GM23338 (cell line): ENCODE measurements around the gene GNL3. TPM values are rescaled to one million over a fixed set of nuclear protein-coding genes. Genes with fewer than 3 reads are reported as not detected.
A peak's percentile ranks its signal among the peaks of the same experiment; 100 is the strongest.

Experiments
- ATAC-seq: fragments of 200-7000 bp; cut with Tn5 transposase; 3 replicates; pipeline ENCODE4 v1.9.1; 2020
- DNase-seq: peaks from one replicate; pipeline ENCODE4 v3.0.0-alpha.2; 2015; ENCODE audit warnings: low spot score
- H2AFZ ChIP-seq: fragments of 200-600 bp; sonication (generic); 2 replicates; pipeline ENCODE4 v1.8.0; 2016; ENCODE audit warnings: antibody characterized with exemption, mild to moderate bottlenecking, moderate library complexity
- H3F3A ChIP-seq: fragments of 200-600 bp; sonication (generic); replicated peaks from 2 replicates; pipeline ENCODE4 v1.8.0; 2017; ENCODE audit warnings: antibody characterized with exemption, mixed run types, low read depth
- H3K27ac ChIP-seq: fragments of 200-600 bp; sonication (generic); 2 replicates; pipeline ENCODE4 v1.6.1; 2016; ENCODE audit warnings: low read depth
- H3K27me3 ChIP-seq: fragments of 200-600 bp; sonication (generic); 2 replicates; pipeline ENCODE4 v1.8.0; 2016; ENCODE audit warnings: mild to moderate bottlenecking, mixed run types, moderate library complexity; ENCODE audit not compliant: insufficient read depth
- H3K36me3 ChIP-seq: fragments of 200-600 bp; sonication (generic); 2 replicates; pipeline ENCODE4 v1.8.0; 2016; ENCODE audit warnings: mild to moderate bottlenecking; ENCODE audit not compliant: insufficient read depth
- H3K4me1 ChIP-seq: fragments of 200-600 bp; sonication (generic); 2 replicates; pipeline ENCODE4 v1.8.0; 2016; ENCODE audit warnings: mild to moderate bottlenecking, moderate library complexity; ENCODE audit not compliant: insufficient read depth
- H3K4me2 ChIP-seq: fragments of 200-600 bp; sonication (generic); 2 replicates; pipeline ENCODE4 v1.7.1; 2017; ENCODE audit warnings: mixed run types
- H3K4me3 ChIP-seq: fragments of 200-600 bp; sonication (generic); 2 replicates; pipeline ENCODE4 v1.6.1; 2016; ENCODE audit warnings: mixed run types
- H3K79me2 ChIP-seq: fragments of 200-600 bp; sonication (generic); replicated peaks from 2 replicates; pipeline ENCODE4 v1.8.0; 2017; ENCODE audit warnings: mild to moderate bottlenecking; ENCODE audit not compliant: insufficient read depth
- H3K9me2 ChIP-seq: fragments of 200-600 bp; sonication (generic); 2 replicates; pipeline ENCODE4 v1.8.0; 2017; ENCODE audit not compliant: insufficient read depth
- H4K20me1 ChIP-seq: fragments of 200-600 bp; sonication (generic); replicated peaks from 2 replicates; pipeline ENCODE4 v1.8.0; 2017; ENCODE audit warnings: mild to moderate bottlenecking; ENCODE audit not compliant: insufficient read depth
- H3K27ac Mint-ChIP-seq: 2 replicates; pipeline ENCODE4 v1.8.0; 2020; ENCODE audit warnings: inconsistent platforms, mild to moderate bottlenecking, moderate library complexity, mixed read lengths
- H3K27me3 Mint-ChIP-seq: 3 replicates; pipeline ENCODE4 v1.8.0; 2022; ENCODE audit warnings: low read depth, mild to moderate bottlenecking, moderate library complexity, mixed read lengths, inconsistent platforms; ENCODE audit not compliant: insufficient read depth, poor library complexity
- H3K36me3 Mint-ChIP-seq: 3 replicates; pipeline ENCODE4 v1.8.0; 2021; ENCODE audit warnings: low read depth, mild to moderate bottlenecking, inconsistent platforms, moderate library complexity, mixed read lengths
- H3K4me1 Mint-ChIP-seq: 3 replicates; pipeline ENCODE4 v1.8.0; 2020; ENCODE audit warnings: mild to moderate bottlenecking, inconsistent platforms, mixed read lengths
- H3K4me3 Mint-ChIP-seq: 3 replicates; pipeline ENCODE4 v1.8.0; 2021; ENCODE audit warnings: moderate library complexity, mild to moderate bottlenecking, inconsistent platforms, mixed read lengths
- H3K9me3 Mint-ChIP-seq: 3 replicates; pipeline ENCODE4 v1.8.0; 2020; ENCODE audit warnings: moderate library complexity, mild to moderate bottlenecking, inconsistent platforms, mixed read lengths
- CREB1 ChIP-seq: fragments of 250-450 bp; sonication (Bioruptor Pico); IDR thresholded peaks from 2 replicates; pipeline ENCODE4 v1.5.0; 2020; ENCODE audit warnings: low read depth, mild to moderate bottlenecking, moderate library complexity
- EZH2phosphoT487 ChIP-seq: fragments of 200-600 bp; sonication (generic); IDR thresholded peaks from one replicate; pipeline ENCODE4 v1.8.1; 2018; ENCODE audit warnings: antibody characterized with exemption; ENCODE audit not compliant: unreplicated experiment
- POLR2AphosphoS5 ChIP-seq: IDR thresholded peaks from 2 replicates; pipeline ENCODE4 v1.6.1; 2016; ENCODE audit warnings: antibody characterized with exemption, low read depth
- polyA plus RNA-seq: library from polyadenylated mRNA; unstranded; fragments of >200 nt; fragmentation: Nextera tagmentation; extraction: Ambion mirVana; gene quantifications from 2 replicates; pipeline ENCODE4 v1.2.1, GENCODE V29; 2016
- small RNA-seq: library from RNA; depleted of rRNA; stranded (forward); fragments of <200 nt; gene quantifications from one replicate; pipeline ENCODE3, GENCODE V24; 2014; ENCODE audit warnings: low replicate concordance
- total RNA-seq: library from RNA; depleted of rRNA; stranded (reverse); fragments of >200 nt; shearing (Covaris generic); gene quantifications from 2 replicates; pipeline ENCODE4 v1.2.3, GENCODE V29; 2014; rRNA removed
- TF ChIP-seq, protein P1 (sequence below): fragments of 250-450 bp; sonication (Bioruptor Pico); IDR thresholded peaks from 2 replicates; pipeline ENCODE4 v1.5.0; 2020; ENCODE audit warnings: mild to moderate bottlenecking, moderate library complexity
- TF ChIP-seq, protein P2 (sequence below): IDR thresholded peaks from 2 replicates; pipeline ENCODE4 v1.6.1; 2016; ENCODE audit warnings: antibody characterized with exemption

Gene GNL3
- total and polyA plus RNA-seq, 2 experiments from 2014 or later, result 169 to 205 TPM

DNA sequence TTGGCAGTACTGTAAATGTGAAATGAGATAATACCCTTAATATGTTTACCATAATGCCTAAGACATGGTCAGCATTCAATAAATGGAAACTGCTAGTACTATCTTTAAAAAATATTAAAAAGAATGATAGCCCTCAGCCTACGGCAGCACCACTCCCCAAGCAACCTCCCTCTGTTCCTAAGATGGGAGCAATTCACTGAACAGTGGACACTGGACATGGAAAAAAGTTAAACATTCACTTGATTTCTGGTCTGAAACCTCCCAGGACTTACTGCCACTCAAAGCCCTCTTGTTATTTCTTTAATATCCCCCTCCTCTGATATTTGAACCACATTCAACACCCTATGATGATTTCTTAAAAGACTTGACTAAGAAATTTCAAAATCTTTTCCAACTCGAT, 57.9 kb downstream of the GNL3 start:
- no peaks in the 10 kb centered on the region for H3K9me3 Mint-ChIP-seq
- DNase-seq (no peak), ATAC-seq (no peak)
- Histone ChIP-seq H3K27ac (no peak overlapping the region), H3K4me1 (no peaks in the 10 kb centered on the region), H3F3A (no peaks in the 10 kb centered on the region), H3K4me3 (no peak overlapping the region), H2AFZ (no peak overlapping the region), H3K4me2 (no peak overlapping the region), H3K27me3 (no peaks in the 10 kb centered on the region), H4K20me1 (no peaks in the 10 kb centered on the region; the same call in 1 of the 2 replicates), H3K79me2 (no peaks in the 10 kb centered on the region), H3K9me2 (no peaks in the 10 kb centered on the region), H3K36me3 (peaks cover 47% of the 10 kb centered on the region)
- H3K27ac Mint-ChIP-seq, result no peak overlapping the region
- no peaks in the 10 kb centered on the region for H3K4me1 Mint-ChIP-seq
- peaks cover 81% of the 10 kb centered on the region for H3K36me3 Mint-ChIP-seq
- TF ChIP-seq, protein P1, sequence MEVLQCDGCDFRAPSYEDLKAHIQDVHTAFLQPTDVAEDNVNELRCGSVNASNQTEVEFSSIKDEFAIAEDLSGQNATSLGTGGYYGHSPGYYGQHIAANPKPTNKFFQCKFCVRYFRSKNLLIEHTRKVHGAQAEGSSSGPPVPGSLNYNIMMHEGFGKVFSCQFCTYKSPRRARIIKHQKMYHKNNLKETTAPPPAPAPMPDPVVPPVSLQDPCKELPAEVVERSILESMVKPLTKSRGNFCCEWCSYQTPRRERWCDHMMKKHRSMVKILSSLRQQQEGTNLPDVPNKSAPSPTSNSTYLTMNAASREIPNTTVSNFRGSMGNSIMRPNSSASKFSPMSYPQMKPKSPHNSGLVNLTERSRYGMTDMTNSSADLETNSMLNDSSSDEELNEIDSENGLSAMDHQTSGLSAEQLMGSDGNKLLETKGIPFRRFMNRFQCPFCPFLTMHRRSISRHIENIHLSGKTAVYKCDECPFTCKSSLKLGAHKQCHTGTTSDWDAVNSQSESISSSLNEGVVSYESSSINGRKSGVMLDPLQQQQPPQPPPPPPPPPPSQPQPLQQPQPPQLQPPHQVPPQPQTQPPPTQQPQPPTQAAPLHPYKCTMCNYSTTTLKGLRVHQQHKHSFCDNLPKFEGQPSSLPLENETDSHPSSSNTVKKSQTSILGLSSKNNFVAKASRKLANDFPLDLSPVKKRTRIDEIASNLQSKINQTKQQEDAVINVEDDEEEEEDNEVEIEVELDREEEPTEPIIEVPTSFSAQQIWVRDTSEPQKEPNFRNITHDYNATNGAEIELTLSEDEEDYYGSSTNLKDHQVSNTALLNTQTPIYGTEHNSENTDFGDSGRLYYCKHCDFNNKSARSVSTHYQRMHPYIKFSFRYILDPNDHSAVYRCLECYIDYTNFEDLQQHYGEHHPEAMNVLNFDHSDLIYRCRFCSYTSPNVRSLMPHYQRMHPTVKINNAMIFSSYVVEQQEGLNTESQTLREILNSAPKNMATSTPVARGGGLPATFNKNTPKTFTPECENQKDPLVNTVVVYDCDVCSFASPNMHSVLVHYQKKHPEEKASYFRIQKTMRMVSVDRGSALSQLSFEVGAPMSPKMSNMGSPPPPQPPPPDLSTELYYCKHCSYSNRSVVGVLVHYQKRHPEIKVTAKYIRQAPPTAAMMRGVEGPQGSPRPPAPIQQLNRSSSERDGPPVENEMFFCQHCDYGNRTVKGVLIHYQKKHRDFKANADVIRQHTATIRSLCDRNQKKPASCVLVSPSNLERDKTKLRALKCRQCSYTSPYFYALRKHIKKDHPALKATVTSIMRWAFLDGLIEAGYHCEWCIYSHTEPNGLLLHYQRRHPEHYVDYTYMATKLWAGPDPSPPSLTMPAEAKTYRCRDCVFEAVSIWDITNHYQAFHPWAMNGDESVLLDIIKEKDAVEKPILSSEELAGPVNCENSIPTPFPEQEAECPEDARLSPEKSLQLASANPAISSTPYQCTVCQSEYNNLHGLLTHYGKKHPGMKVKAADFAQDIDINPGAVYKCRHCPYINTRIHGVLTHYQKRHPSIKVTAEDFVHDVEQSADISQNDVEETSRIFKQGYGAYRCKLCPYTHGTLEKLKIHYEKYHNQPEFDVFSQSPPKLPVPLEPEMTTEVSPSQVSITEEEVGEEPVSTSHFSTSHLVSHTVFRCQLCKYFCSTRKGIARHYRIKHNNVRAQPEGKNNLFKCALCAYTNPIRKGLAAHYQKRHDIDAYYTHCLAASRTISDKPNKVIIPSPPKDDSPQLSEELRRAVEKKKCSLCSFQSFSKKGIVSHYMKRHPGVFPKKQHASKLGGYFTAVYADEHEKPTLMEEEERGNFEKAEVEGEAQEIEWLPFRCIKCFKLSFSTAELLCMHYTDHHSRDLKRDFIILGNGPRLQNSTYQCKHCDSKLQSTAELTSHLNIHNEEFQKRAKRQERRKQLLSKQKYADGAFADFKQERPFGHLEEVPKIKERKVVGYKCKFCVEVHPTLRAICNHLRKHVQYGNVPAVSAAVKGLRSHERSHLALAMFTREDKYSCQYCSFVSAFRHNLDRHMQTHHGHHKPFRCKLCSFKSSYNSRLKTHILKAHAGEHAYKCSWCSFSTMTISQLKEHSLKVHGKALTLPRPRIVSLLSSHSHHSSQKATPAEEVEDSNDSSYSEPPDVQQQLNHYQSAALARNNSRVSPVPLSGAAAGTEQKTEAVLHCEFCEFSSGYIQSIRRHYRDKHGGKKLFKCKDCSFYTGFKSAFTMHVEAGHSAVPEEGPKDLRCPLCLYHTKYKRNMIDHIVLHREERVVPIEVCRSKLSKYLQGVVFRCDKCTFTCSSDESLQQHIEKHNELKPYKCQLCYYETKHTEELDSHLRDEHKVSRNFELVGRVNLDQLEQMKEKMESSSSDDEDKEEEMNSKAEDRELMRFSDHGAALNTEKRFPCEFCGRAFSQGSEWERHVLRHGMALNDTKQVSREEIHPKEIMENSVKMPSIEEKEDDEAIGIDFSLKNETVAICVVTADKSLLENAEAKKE, result no peak
- TF ChIP-seq POLR2AphosphoS5 (no peak), CREB1 (no peak), EZH2phosphoT487 (no peak)
- TF ChIP-seq, protein P2, sequence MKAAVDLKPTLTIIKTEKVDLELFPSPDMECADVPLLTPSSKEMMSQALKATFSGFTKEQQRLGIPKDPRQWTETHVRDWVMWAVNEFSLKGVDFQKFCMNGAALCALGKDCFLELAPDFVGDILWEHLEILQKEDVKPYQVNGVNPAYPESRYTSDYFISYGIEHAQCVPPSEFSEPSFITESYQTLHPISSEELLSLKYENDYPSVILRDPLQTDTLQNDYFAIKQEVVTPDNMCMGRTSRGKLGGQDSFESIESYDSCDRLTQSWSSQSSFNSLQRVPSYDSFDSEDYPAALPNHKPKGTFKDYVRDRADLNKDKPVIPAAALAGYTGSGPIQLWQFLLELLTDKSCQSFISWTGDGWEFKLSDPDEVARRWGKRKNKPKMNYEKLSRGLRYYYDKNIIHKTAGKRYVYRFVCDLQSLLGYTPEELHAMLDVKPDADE, result no peak
- no peak overlapping the region for H3K4me3 Mint-ChIP-seq
- H3K27me3 Mint-ChIP-seq, result no peaks in the 10 kb centered on the region

Small RNA genes within 50 kb of the gene (small RNA-seq; reads per million reads assigned to genes)
- gene AC006254.2, result not detected
- 5,022 reads per million, percentile 100 among the genes with 10 or more reads in this experiment for gene RF00569
- gene RF01183, result not detected
- 0.27 reads per million, percentile 8 among the genes with 10 or more reads in this experiment for gene SNORD19
- not detected for gene SNORD19B
- gene SNORD69, result 1,554 reads per million, percentile 100 among the genes with 10 or more reads in this experiment

Other genes starting within 250 kb of the GNL3 start
- gene SEMA3G, start 240.9 kb upstream of the GNL3 start, total RNA-seq, result 2.2 and 2.5 TPM in 2 replicates
- gene SEMA3G, start 240.9 kb upstream of the GNL3 start, polyA plus RNA-seq, result 0.47 and 0.56 TPM in 2 replicates
- gene TNNC1, start 232.0 kb upstream of the GNL3 start, total RNA-seq, result 1.7 and 6.5 TPM in 2 replicates
- 6.9 and 8.3 TPM in 2 replicates for gene TNNC1, start 232.0 kb upstream of the GNL3 start, polyA plus RNA-seq
- 65.9 and 76.4 TPM in 2 replicates for gene NISCH, start 230.4 kb upstream of the GNL3 start, total RNA-seq
- gene NISCH, start 230.4 kb upstream of the GNL3 start, polyA plus RNA-seq, result 16.7 and 18.4 TPM in 2 replicates
- gene STAB1, start 190.7 kb upstream of the GNL3 start, total RNA-seq, result 0.90 and 3.0 TPM in 2 replicates
- gene STAB1, start 190.7 kb upstream of the GNL3 start, polyA plus RNA-seq, result 1.1 and 1.9 TPM in 2 replicates
- 287 and 324 TPM in 2 replicates for gene NT5DC2, start 152.2 kb upstream of the GNL3 start, total RNA-seq
- gene NT5DC2, start 152.2 kb upstream of the GNL3 start, polyA plus RNA-seq, result 260 and 269 TPM in 2 replicates
- gene UQCC5, start 149.4 kb upstream of the GNL3 start, total RNA-seq, result 1.6 and 2.6 TPM in 2 replicates
- gene UQCC5, start 149.4 kb upstream of the GNL3 start, polyA plus RNA-seq, result 156 and 157 TPM in 2 replicates
- gene PBRM1, start 119 bp upstream of the GNL3 start, total RNA-seq, result 72.5 and 80.7 TPM in 2 replicates
- gene PBRM1, start 119 bp upstream of the GNL3 start, polyA plus RNA-seq, result 40.8 and 57.5 TPM in 2 replicates
- 40.8 and 50.7 TPM in 2 replicates for gene GLT8D1, start 19.8 kb downstream of the GNL3 start, total RNA-seq
- gene GLT8D1, start 19.8 kb downstream of the GNL3 start, polyA plus RNA-seq, result 24.6 and 30.0 TPM in 2 replicates
- gene SPCS1, start 20.1 kb downstream of the GNL3 start, total RNA-seq, result 165 and 187 TPM in 2 replicates
- 277 and 288 TPM in 2 replicates for gene SPCS1, start 20.1 kb downstream of the GNL3 start, polyA plus RNA-seq
- gene NEK4, start 84.9 kb downstream of the GNL3 start, total RNA-seq, result 26.1 and 42.7 TPM in 2 replicates
- gene NEK4, start 84.9 kb downstream of the GNL3 start, polyA plus RNA-seq, result 8.6 and 9.0 TPM in 2 replicates
- gene ITIH1, start 91.6 kb downstream of the GNL3 start, total RNA-seq, result not detected in 2 replicates
- gene ITIH1, start 91.6 kb downstream of the GNL3 start, polyA plus RNA-seq, result not detected in 2 replicates
- gene ITIH3, start 108.8 kb downstream of the GNL3 start, total RNA-seq, result 0.31 TPM in 1 of 2 replicates, not detected in the other
- gene ITIH3, start 108.8 kb downstream of the GNL3 start, polyA plus RNA-seq, result not detected in 2 replicates
- 1.4 and 6.4 TPM in 2 replicates for gene ITIH4, start 144.6 kb downstream of the GNL3 start, total RNA-seq
- 0.82 and 0.89 TPM in 2 replicates for gene ITIH4, start 144.6 kb downstream of the GNL3 start, polyA plus RNA-seq
- gene MUSTN1, start 149.0 kb downstream of the GNL3 start, total RNA-seq, result 1.4 TPM in 1 of 2 replicates, not detected in the other
- 0.40 and 1.2 TPM in 2 replicates for gene MUSTN1, start 149.0 kb downstream of the GNL3 start, polyA plus RNA-seq
- 23.6 and 24.3 TPM in 2 replicates for gene STIMATE, start 211.5 kb downstream of the GNL3 start, total RNA-seq
- gene STIMATE, start 211.5 kb downstream of the GNL3 start, polyA plus RNA-seq, result 11.2 and 13.9 TPM in 2 replicates